ENCODE measurements around the gene SH3TC1.

The SH3TC1 gene

GRCh38 chr4:8224267-8224974 is 25.3 kb downstream of the SH3TC1 start:
- H3K4me2 ChIP-seq (ENCODE audit: low read depth, low read length, poor library complexity, severe bottlenecking) = no peak overlapping the region
- H3K27ac ChIP-seq (ENCODE audit: low read depth, low read length) = no peak overlapping the region
- no peaks in the 10 kb centered on the region for H3K36me3 ChIP-seq (ENCODE audit: low read length)
- H3F3A ChIP-seq (ENCODE audit: insufficient read depth) = 0 out of 2 replicates have a peak, but pooled peaks cover 4% of the 10 kb centered on the region
- TF ChIP-seq CTCF (IDR thresholded peaks at IDR 0.05; ENCODE audit: insufficient read depth, low read length, poor library complexity, severe bottlenecking) = no peak
- TF ChIP-seq EZH2phosphoT487 (conservative IDR thresholded peaks at IDR 0.05; ENCODE audit: low read length) = no peak
- H3K79me2 ChIP-seq (ENCODE audit: insufficient read depth, low read length) = no peaks in the 10 kb centered on the region
- no peaks in the 10 kb centered on the region for H4K20me1 ChIP-seq (ENCODE audit: low read depth, low read length)
- no peak overlapping the region for H3K4me3 ChIP-seq (ENCODE audit: insufficient read depth, low read length, poor library complexity, severe bottlenecking)
- no peak overlapping the region for H2AFZ ChIP-seq (ENCODE audit: low read depth, low read length, severe bottlenecking)
- H3K9ac ChIP-seq (ENCODE audit: low read length) = no peak overlapping the region
- no peaks in the 10 kb centered on the region for H3K9me3 ChIP-seq (ENCODE audit: insufficient read depth, low read length)
- no peaks in the 10 kb centered on the region for H3K9me2 ChIP-seq (replicated peaks; ENCODE audit: insufficient read depth, low read length)
- no peaks in the 10 kb centered on the region for H3K27me3 ChIP-seq (ENCODE audit: low read length)

GRCh38 chr4:8224975-8225625 is 26.0 kb downstream of the SH3TC1 start:
- Histone ChIP-seq H3K9me2 (replicated peaks; ENCODE audit: insufficient read depth, low read length) (no peaks in the 10 kb centered on the region), H3K9me3 (ENCODE audit: insufficient read depth, low read length) (no peaks in the 10 kb centered on the region), H3F3A (ENCODE audit: insufficient read depth) (0 out of 2 replicates have a peak, but pooled peaks cover 4% of the 10 kb centered on the region), H3K36me3 (ENCODE audit: low read length) (no peaks in the 10 kb centered on the region), H3K4me2 (ENCODE audit: low read depth, low read length, poor library complexity, severe bottlenecking) (no peak overlapping the region), H3K27ac (ENCODE audit: low read depth, low read length) (no peak overlapping the region), H3K9ac (ENCODE audit: low read length) (no peak overlapping the region), H3K4me3 (ENCODE audit: insufficient read depth, low read length, poor library complexity, severe bottlenecking) (no peak overlapping the region), H2AFZ (ENCODE audit: low read depth, low read length, severe bottlenecking) (no peak overlapping the region), H4K20me1 (ENCODE audit: low read depth, low read length) (no peaks in the 10 kb centered on the region), H3K27me3 (ENCODE audit: low read length) (no peaks in the 10 kb centered on the region), H3K79me2 (ENCODE audit: insufficient read depth, low read length) (no peaks in the 10 kb centered on the region)
- TF ChIP-seq EZH2phosphoT487 (conservative IDR thresholded peaks at IDR 0.05; ENCODE audit: low read length) = no peak
- TF ChIP-seq CTCF (IDR thresholded peaks at IDR 0.05; ENCODE audit: insufficient read depth, low read length, poor library complexity, severe bottlenecking) = no peak

- no peak overlapping the region for H3K27ac ChIP-seq (ENCODE audit: low read depth, low read length)
These were observed 26.8 kb downstream of the SH3TC1 start for GRCh38 chr4:8225706-8226443.

More at GRCh38 chr4:8225706-8226443, 26.8 kb downstream of the SH3TC1 start:
- TF ChIP-seq EZH2phosphoT487 (conservative IDR thresholded peaks at IDR 0.05; ENCODE audit: low read length) = no peak
- no peak for TF ChIP-seq CTCF (IDR thresholded peaks at IDR 0.05; ENCODE audit: insufficient read depth, low read length, poor library complexity, severe bottlenecking)
- H3F3A ChIP-seq (ENCODE audit: insufficient read depth) = 0 out of 2 replicates have a peak, but pooled peaks cover 7% of the 10 kb centered on the region
- no peaks in the 10 kb centered on the region for H4K20me1 ChIP-seq (ENCODE audit: low read depth, low read length)
- H3K9me3 ChIP-seq (ENCODE audit: insufficient read depth, low read length) = no peaks in the 10 kb centered on the region
- H3K9ac ChIP-seq (ENCODE audit: low read length) = no peak overlapping the region
- H3K9me2 ChIP-seq (replicated peaks; ENCODE audit: insufficient read depth, low read length) = no peaks in the 10 kb centered on the region
- H2AFZ ChIP-seq (ENCODE audit: low read depth, low read length, severe bottlenecking) = no peak overlapping the region
- no peaks in the 10 kb centered on the region for H3K79me2 ChIP-seq (ENCODE audit: insufficient read depth, low read length)
- no peak overlapping the region for H3K4me3 ChIP-seq (ENCODE audit: insufficient read depth, low read length, poor library complexity, severe bottlenecking)
- H3K27me3 ChIP-seq (ENCODE audit: low read length) = no peaks in the 10 kb centered on the region
- no peaks in the 10 kb centered on the region for H3K36me3 ChIP-seq (ENCODE audit: low read length)
- no peak overlapping the region for H3K4me2 ChIP-seq (ENCODE audit: low read depth, low read length, poor library complexity, severe bottlenecking)

Measured in SU-DHL-6 (cell line).